ENCODE results near the gene DDRGK1. TPM values are rescaled to one million over a fixed set of nuclear protein-coding genes. Genes with fewer than 3 reads are reported as not detected.
A peak's percentile ranks its signal among the peaks of the same experiment; 100 is the strongest.

Gene DDRGK1
- total RNA-seq, 2 donors from 2014 or later: 83.6 to 89.3 TPM

DNA sequence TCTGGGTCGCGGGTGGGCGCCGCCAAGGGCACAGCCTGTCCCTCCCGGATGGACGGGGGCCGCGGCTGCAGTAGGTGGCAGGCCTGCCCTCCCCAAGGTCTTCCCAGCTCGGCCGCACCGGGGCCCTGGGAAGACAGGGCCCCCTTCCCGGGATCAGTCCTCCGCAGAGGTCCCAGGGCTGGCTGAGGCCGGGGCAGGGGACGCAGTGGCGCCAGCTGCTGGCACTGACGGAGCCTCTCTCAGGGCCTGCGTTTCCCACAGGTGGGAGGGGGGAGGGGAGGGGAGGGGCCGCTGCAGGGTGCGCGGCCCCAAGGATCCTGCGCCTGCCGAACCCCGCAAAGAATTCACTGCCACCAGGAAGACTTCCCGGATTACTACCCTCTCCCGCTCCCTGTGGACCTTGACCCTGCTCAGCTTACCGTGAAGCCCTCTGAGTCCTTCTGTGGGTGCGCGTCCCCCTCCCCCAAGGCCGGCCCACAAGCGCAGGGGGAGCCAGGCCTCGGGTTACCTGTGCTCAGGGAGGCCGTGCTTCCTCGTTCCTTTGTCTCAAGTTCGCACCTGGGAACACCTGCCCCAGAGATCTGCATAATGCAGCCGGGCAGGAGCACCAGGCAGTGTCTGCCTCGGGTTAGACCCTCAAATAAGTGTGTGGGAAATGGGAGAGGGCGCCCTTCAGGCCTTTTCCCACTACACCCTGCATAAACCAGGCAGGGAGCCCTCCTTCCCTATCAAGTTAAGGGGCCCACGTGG is 36.2 kb downstream of the DDRGK1 start:
- Mint-ChIP-seq H3K4me1 (ENCODE audit: low read depth) (peaks cover 5% of the 10 kb centered on the region), H3K4me3 (peak overlapping the region; percentile 10 to 43), H3K27me3 (ENCODE audit: low read depth) (peaks cover 25% of the 10 kb centered on the region), H3K36me3 (ENCODE audit: insufficient read depth in 2 of 2) (no peaks in the 10 kb centered on the region), H3K9me3 (no peaks in the 10 kb centered on the region), H3K27ac (no peak overlapping the region)
- DNase-seq (no peak), ATAC-seq (replicated peaks in 1 of 2) (peak in 1 of 2 donors; percentile 24)

DNA sequence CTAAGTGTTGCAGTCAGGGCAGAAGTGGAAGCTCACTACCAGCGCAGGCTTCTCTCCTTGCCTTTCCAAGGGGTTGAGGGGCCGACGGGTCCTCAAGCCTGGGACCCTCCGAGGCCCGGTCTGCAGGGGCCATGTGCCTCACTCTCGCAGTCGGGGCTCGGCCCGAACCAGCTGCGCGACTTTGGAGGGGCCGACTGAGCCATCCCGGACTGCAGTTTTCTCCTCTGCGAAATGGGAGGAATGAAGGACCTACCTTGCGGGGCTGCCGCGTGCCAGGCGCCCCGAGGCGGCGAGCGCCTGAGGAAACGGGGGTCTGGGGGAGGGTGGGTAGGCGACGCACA is 36.8 kb downstream of the DDRGK1 start:
- H3K27ac Mint-ChIP-seq: no peak overlapping the region
- peak overlapping the region in 1 of 2 donors; percentile 7 for H3K4me3 Mint-ChIP-seq
- DNase-seq: no peak
- peaks cover 25% of the 10 kb centered on the region for H3K27me3 Mint-ChIP-seq (ENCODE audit: low read depth)
- peaks cover 5% of the 10 kb centered on the region for H3K4me1 Mint-ChIP-seq (ENCODE audit: low read depth)
- H3K9me3 Mint-ChIP-seq: no peaks in the 10 kb centered on the region
- H3K36me3 Mint-ChIP-seq (ENCODE audit: insufficient read depth in 2 of 2): no peaks in the 10 kb centered on the region
- no peak for ATAC-seq (replicated peaks in 1 of 2)

DNA sequence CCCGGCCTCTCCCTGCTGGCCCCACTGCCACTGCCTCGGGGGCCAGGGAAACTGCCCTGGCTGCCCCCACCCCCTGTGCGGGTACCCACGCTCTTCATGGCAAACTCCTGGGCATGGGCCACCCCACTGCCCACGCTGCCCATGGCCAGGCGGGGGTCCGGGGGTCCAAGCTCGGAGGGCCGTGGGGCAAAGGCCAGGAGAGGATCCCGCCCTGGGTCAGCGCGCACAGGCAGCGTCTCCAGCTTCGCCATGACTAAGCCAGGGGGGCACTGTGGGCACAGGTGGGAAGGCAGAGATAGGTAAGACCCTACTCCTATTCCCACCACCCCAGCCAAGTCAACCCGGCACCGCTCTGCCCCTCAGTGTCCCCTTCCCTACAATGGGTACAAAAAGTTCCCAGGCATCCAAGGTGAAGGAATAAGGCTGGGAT is 37.6 kb downstream of the DDRGK1 start:
- Mint-ChIP-seq H3K4me3 (no peak overlapping the region), H3K27ac (no peak overlapping the region), H3K4me1 (ENCODE audit: low read depth) (no peaks in the 10 kb centered on the region), H3K36me3 (ENCODE audit: insufficient read depth in 2 of 2) (no peaks in the 10 kb centered on the region), H3K9me3 (no peaks in the 10 kb centered on the region), H3K27me3 (ENCODE audit: low read depth) (peaks cover 18% of the 10 kb centered on the region)
- no peak for ATAC-seq (replicated peaks in 1 of 2)
- DNase-seq: no peak

DNA sequence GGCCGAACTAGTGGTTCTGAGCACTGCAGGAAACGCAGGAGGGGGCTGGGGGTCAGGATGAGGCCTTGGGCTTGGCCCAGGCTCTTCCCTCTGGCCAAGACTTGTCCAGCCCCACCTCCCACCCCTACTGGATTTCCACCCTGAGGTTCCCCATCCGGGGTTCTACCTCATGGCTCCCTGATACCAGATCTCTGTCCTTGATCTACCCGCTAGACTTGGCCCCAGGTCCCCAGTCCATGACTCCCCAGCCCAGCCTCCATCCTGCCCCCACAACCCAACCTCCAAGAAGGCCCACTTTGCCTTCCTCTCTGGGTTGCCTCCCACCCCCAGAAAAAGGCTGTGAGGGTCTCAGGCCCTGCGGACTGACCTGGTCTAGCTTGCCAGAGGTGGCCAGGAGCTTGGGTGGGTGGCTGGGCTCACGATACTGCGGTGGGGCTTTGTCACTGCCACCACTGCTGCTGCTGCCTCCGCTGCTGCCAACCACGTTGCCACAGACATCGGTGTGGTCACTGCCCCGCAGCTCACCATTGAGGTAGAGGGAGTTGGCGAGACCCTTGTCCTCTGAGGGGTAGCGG is 38.1 kb downstream of the DDRGK1 start:
- H3K4me1 Mint-ChIP-seq (ENCODE audit: low read depth): no peaks in the 10 kb centered on the region
- H3K36me3 Mint-ChIP-seq (ENCODE audit: insufficient read depth in 2 of 2): no peaks in the 10 kb centered on the region
- H3K4me3 Mint-ChIP-seq: no peak overlapping the region
- peaks cover 15% of the 10 kb centered on the region for H3K27me3 Mint-ChIP-seq (ENCODE audit: low read depth)
- DNase-seq (no peak), ATAC-seq (replicated peaks in 1 of 2) (no peak)
- H3K27ac Mint-ChIP-seq: no peak overlapping the region
- H3K9me3 Mint-ChIP-seq: no peaks in the 10 kb centered on the region

DNA sequence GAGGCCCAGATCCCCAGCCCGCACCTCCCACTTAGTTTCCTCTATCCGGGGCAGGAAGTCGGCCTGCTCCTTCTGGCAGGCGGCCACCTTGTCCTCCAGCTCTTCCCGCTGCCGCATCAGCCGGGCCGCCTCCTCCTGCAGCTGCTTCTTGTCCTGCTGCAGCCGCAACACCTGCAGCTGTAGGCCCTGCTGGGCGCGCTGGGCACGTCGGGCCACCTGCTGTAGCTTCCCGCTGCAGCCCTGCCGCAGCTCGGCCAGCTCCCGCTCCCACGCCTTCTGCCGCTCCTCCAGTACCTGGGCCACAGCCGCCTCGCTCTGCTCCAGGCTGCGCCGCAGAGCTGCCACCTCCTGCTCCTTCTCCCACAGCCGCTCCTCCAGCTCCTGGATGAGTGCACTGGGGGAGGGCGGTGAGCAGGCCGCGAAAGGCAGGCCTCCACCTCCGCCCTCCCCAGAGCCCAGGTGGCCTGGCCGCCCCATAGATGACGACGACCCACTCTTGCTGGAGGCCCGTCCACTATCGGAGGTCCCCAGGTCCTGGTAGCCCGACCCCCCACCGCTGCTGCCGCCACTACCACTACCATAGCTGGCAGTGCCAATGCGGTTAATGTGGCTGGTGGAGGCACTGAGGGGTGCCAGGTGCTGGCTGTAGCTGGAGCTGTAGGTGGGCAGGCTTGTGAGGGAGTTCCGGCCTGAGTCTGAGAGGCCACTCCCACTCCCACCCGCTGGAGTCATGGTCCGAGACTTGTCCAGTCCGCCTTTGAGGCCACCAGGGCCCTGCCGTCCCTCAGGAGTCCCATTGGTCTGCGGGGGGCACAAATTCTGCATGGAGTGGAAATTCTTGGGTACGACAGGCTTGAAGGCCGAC is 38.8 kb downstream of the DDRGK1 start:
- Mint-ChIP-seq H3K27ac (no peak overlapping the region), H3K4me3 (peak overlapping the region in 1 of 2 donors; percentile 12), H3K9me3 (no peaks in the 10 kb centered on the region), H3K4me1 (ENCODE audit: low read depth) (no peaks in the 10 kb centered on the region), H3K36me3 (ENCODE audit: insufficient read depth in 2 of 2) (no peaks in the 10 kb centered on the region), H3K27me3 (ENCODE audit: low read depth) (peaks cover 15% of the 10 kb centered on the region)
- ATAC-seq (replicated peaks in 1 of 2) (no peak), DNase-seq (no peak)

DNA sequence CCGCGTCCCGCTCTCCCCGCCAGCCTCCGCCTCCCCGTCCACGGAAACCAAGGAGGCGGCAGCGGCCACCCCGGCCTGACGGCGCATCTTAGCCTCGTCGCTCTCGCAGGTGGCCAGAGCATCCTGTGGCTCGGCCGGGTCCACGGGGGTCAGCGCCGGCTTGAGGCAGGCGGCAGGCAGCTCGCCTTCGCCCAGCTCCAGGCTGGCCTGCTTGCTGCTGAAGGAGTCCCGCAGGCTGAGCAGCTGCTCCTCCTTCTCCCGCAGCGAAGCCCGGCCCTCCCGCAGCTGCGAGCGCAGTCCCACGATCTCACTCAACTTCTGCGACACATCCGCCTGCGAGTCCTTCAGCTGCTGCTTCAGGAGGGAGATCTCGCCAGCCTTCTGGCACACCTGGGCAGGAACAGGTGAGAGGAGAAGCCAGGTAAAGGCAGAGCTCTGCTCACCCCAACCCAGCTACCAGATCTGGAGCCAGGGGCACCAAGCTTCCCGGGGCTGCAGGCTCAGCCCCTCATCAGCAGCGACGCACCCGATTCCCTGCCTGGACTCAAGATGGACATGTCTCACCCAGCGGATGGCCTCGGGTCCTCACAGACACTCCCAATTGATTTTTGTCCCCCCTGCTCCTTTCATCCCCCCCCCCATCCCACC is 39.6 kb downstream of the DDRGK1 start:
- Mint-ChIP-seq H3K4me1 (ENCODE audit: low read depth) (peaks cover 2% of the 10 kb centered on the region), H3K9me3 (no peaks in the 10 kb centered on the region), H3K27me3 (ENCODE audit: low read depth) (peaks cover 15% of the 10 kb centered on the region), H3K27ac (no peak overlapping the region), H3K36me3 (ENCODE audit: insufficient read depth in 2 of 2) (no peaks in the 10 kb centered on the region), H3K4me3 (no peak overlapping the region)
- no peak for ATAC-seq (replicated peaks in 1 of 2)
- DNase-seq: no peak

DNA sequence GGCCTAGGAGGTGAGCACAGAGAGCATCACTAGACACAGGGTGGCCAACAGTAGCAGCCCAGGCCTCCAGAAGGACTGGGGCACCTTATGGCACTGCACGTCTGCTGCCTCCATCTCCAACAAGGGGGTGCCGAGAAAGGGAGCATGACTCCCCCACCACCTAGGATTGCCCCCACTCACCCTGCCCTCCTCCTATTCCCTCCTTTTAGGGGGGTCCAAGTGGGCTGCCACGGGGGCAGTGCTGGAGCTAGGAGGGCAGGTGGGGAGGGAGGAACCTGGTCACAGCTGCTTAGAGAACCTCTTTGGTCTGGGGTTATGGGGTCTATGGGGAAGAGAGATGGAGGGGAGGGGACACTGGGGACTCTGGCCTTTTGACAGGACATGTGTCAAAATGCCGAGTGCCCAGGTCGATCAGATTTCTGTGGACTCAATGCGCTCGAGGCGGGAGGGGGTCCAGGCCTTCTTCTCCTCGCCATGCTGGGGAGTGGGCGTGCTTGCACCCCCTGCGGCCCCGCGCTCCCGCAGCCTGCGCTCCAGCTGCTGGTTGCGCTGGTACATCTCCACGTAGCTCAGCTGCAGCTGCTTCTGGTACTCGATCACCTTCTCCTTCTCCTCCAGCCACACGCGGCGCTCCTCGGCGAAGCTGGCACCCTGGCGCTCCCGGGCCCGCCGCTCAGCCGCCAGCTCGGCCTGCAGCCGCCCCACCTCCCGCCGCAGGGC is 40.3 kb downstream of the DDRGK1 start:
- no peak overlapping the region for H3K4me3 Mint-ChIP-seq
- peaks cover 4% of the 10 kb centered on the region for H3K4me1 Mint-ChIP-seq (ENCODE audit: low read depth)
- no peaks in the 10 kb centered on the region for H3K9me3 Mint-ChIP-seq
- DNase-seq: no peak
- peaks cover 1 to 3% of the 10 kb centered on the region in 2 donors for H3K36me3 Mint-ChIP-seq (ENCODE audit: insufficient read depth in 2 of 2)
- H3K27ac Mint-ChIP-seq: no peak overlapping the region
- ATAC-seq (replicated peaks in 1 of 2): no peak
- H3K27me3 Mint-ChIP-seq (ENCODE audit: low read depth): peaks cover 10% of the 10 kb centered on the region

DNA sequence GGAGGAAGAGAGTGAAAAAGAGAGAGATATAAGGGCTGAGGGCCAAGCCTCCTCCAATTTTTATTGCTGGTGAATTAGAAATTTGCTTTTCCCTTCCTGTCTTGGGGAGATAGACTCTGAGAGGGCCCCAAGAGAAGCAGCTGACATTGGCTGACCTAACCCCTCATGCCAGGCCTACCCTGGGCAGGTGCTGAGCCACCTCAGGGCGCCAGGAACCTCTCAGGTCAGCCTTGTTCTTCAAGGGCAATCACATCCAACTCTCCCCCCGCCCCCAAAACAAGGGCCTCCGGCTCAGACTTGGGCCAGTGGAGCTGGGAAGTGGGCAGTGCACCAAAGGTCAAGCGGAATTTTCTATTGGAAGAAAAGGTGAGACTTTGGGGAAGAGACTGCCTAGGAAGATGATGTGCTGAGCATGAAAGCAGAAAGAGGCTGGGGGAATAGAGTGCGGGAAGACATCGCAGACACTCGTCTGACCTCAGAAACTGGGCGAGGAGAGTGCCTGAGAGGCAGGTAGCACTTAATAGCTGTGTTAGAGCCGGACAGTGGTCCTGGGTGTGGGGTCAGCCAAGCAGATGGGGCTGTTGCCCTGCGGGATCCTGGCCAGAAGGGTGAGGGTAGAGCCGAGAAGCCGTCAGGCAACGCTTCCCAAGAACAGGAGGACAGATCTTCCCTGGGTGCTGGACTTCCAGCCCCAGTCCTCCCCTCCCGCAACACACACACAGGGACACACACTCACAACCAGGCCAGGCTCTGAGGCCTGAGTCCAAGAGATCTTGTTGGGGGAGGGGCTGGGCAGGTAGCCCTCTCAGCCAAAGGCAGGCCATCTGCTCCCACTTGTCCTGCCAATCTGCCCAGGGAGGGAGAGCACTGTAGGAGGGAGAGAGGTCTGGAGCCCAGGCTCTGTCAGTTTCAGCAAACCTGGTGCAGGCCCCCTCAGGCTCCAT is 41.1 kb downstream of the DDRGK1 start:
- H3K36me3 Mint-ChIP-seq (ENCODE audit: insufficient read depth in 2 of 2): peaks cover 3 to 6% of the 10 kb centered on the region in 2 donors
- peaks cover 1% of the 10 kb centered on the region for H3K27me3 Mint-ChIP-seq (ENCODE audit: low read depth)
- ATAC-seq (replicated peaks in 1 of 2) (no peak), DNase-seq (no peak)
- H3K4me3 Mint-ChIP-seq: no peak overlapping the region
- H3K27ac Mint-ChIP-seq: no peak overlapping the region
- peaks cover 10% of the 10 kb centered on the region for H3K4me1 Mint-ChIP-seq (ENCODE audit: low read depth)
- H3K9me3 Mint-ChIP-seq: no peaks in the 10 kb centered on the region

DNA sequence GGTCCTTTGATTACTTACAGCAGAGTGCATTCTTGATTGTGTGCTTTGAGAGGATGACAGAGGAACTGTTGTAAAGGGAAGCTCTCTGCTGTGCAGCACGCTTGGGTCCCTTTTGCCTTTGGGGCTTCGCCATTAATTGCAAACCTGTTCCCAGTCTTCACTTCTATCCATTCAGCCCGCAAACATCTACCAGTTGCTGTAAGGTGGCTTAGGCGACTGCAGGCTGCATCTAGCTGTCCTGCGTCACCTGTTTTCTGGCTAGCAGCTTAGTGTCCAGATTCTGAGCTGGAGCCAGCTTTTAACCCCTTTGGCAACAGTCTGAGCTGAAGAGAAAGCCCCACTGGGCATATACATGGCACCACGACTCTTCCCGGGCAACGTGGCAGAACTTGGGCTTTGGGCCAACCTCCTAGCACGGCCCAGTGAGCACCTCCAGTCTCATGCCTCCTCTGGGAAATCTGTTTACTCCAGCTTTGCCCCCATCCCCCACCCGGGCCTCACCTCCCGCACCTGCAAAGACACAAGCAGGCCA is 42.3 kb downstream of the DDRGK1 start:
- Mint-ChIP-seq H3K4me3 (no peak overlapping the region), H3K27ac (no peak overlapping the region), H3K9me3 (no peaks in the 10 kb centered on the region), H3K4me1 (ENCODE audit: low read depth) (peaks cover 22% of the 10 kb centered on the region), H3K27me3 (ENCODE audit: low read depth) (no peaks in the 10 kb centered on the region), H3K36me3 (ENCODE audit: insufficient read depth in 2 of 2) (peaks cover 3 to 6% of the 10 kb centered on the region in 2 donors)
- DNase-seq (no peak), ATAC-seq (replicated peaks in 1 of 2) (no peak)

DNA sequence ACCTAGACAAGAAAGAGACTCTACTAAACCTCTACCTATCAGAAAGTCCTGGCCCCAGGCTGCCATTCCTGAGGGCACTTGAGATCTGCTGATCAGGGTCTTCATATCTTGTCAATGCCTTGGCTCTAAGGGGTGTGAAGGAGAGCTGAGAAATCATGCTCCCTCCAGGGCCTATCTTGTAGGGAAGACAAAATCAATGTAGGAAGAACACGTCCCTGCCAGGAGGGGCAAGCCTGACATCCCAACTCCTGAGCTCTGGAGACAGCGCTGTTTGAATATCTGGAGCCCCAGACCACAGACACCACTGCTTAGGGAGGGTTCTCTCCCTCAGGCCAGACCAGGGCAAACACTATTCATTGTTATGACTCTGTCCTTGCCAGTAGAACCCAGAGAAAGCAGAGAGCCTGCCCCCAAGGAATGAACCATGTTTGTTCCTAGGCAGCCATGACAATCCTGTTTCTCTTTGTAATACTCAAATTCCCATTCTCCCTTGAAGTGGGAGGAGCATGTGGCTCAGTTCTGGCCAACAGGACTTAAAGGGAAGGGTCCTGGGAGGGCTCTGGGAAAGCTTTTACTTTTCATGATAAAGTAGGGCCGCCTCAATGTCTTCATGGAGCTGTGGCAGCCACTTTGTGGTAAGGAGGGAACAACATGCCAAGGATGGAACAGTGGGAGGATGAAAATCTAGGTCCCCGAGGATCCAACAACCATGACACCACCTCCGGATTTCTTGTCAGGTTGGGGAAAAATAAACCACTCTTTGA is 43.0 kb downstream of the DDRGK1 start:
- no peaks in the 10 kb centered on the region for H3K9me3 Mint-ChIP-seq
- no peak overlapping the region for H3K4me3 Mint-ChIP-seq
- peaks cover 3 to 6% of the 10 kb centered on the region in 2 donors for H3K36me3 Mint-ChIP-seq (ENCODE audit: insufficient read depth in 2 of 2)
- ATAC-seq (replicated peaks in 1 of 2): no peak
- peaks cover 28% of the 10 kb centered on the region for H3K4me1 Mint-ChIP-seq (ENCODE audit: low read depth)
- no peak for DNase-seq
- no peak overlapping the region for H3K27ac Mint-ChIP-seq
- H3K27me3 Mint-ChIP-seq (ENCODE audit: low read depth): no peaks in the 10 kb centered on the region

DNA sequence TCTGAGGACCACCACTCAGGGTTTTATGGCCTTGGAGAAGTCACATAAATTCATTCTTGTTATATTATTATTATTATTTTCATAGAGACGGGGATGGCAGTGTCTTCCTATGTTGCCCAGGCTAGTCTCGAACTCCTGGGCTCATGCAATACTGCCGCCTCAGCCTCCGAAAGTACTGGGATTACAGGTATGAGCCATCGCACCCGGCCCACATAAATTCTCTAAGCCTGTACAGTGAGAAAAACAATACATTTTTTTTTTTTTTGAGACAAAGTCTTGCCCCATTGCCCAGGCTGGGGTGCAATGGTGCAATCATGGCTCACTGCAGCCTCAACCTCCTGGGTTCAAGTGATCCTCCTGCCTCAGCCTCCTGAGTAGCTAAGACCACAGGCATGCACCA is 44.1 kb downstream of the DDRGK1 start:
- no peaks in the 10 kb centered on the region for H3K9me3 Mint-ChIP-seq
- H3K4me1 Mint-ChIP-seq (ENCODE audit: low read depth): peaks cover 39% of the 10 kb centered on the region

More for the DNA sequence above, 44.1 kb downstream of the DDRGK1 start:
- no peak overlapping the region for H3K27ac Mint-ChIP-seq
- H3K36me3 Mint-ChIP-seq (ENCODE audit: insufficient read depth in 2 of 2): peaks cover 6 to 10% of the 10 kb centered on the region in 2 donors
- H3K4me3 Mint-ChIP-seq: peak overlapping the region in 1 of 2 donors; percentile 8
- DNase-seq (no peak), ATAC-seq (replicated peaks in 1 of 2) (no peak)
- no peaks in the 10 kb centered on the region for H3K27me3 Mint-ChIP-seq (ENCODE audit: low read depth)

All from activated T-cell treated with anti-CD3 and anti-CD28 coated beads, Interleukin-2, amount 50 U/mL, for 72 hours (primary cell).